K562 (cell line): Measurements from ENCODE around the gene EEF2K. TPM values are rescaled to one million over a fixed set of nuclear protein-coding genes. Genes with fewer than 3 reads are reported as not detected.
A peak's percentile ranks its signal among the peaks of the same experiment; 100 is the strongest.

ENCODE experiments used
- ATAC-seq: fragments of 200-7000 bp; cut with Tn5 transposase; 3 replicates; pipeline ENCODE4 v1.9.1; 2020; ENCODE audit warnings: moderate library complexity
- BruUV-seq: library from RNA; stranded (reverse); fragments of 400-500 nt; replicated peaks from 2 replicates; lab custom pipeline; 2021; lab: Mats Ljungman, UMichigan
- CTCF ChIA-PET: fragments of 300-600 bp; formaldehyde crosslinking; extraction: SDS; loops from one replicate; lab custom pipeline; 2021; ENCODE audit warnings: low intra/inter-chr PET ratio; lab: Yijun Ruan, JAX
- POLR2A ChIA-PET: fragments of 300-600, 350-650 bp; sonication (Branson Sonifier 250); formaldehyde crosslinking; extraction: SDS; loops from one replicate; lab custom pipeline; 2021; ENCODE audit warnings: antibody characterized with exemption, inconsistent platforms; lab: Yijun Ruan, JAX
- DNase-seq, 4 experiments: peaks; one replicate each; pipeline versions ENCODE4 v3.0.0 to v3.0.0-alpha.2; 2011 to 2018; ENCODE audit warnings: low spot score in 3 of 4, mixed read lengths in 3 of 4; ENCODE audit errors: extremely low read depth in 1 of 4
- FAIRE-seq: peaks from 2 replicates; lab custom pipeline; 2011; peaks lifted over from hg19 to GRCh38; lab: Jason Lieb, UNC
- H2AFZ ChIP-seq: 2 replicates; pipeline ENCODE4 v1.6.0; 2011; ENCODE audit warnings: low read depth, low read length, control low read depth, inconsistent platforms
- H3K27ac ChIP-seq: fragments of 200-600 bp; 3 replicates; pipeline ENCODE4 v1.8.0; 2011; ENCODE audit warnings: low read depth, mild to moderate bottlenecking, control low read depth, inconsistent platforms, low read length, moderate library complexity, mixed read lengths; ENCODE audit errors: extremely low read depth
- H3K27me3 ChIP-seq, 2 experiments: fragments of 300-600 bp in 1 of 2; 2 replicates in 1 of 2; 3 replicates in 1 of 2; pipeline versions ENCODE4 v1.6.0 to v1.8.0; 2011; ENCODE audit warnings: inconsistent platforms in 2 of 2, low read length in 2 of 2, mild to moderate bottlenecking in 1 of 2, mixed read lengths in 1 of 2, moderate library complexity in 1 of 2; ENCODE audit not compliant: control insufficient read depth in 2 of 2, insufficient read depth in 2 of 2
- H3K36me3 ChIP-seq: fragments of 300-600 bp; 3 replicates; pipeline ENCODE4 v1.8.0; 2011; ENCODE audit warnings: mild to moderate bottlenecking, low read length, inconsistent platforms; ENCODE audit not compliant: control insufficient read depth, insufficient read depth
- H3K4me1 ChIP-seq, 2 experiments: fragments of 200-600 bp in 1 of 2; replicated peaks in 1 of 2; 2 replicates in 1 of 2; 3 replicates in 1 of 2; pipeline versions ENCODE4 v1.5.1 to v1.8.0; 2011; ENCODE audit warnings: inconsistent platforms in 2 of 2, low read length in 2 of 2, mild to moderate bottlenecking in 1 of 2, mixed read lengths in 1 of 2, moderate library complexity in 1 of 2; ENCODE audit not compliant: control insufficient read depth in 2 of 2, insufficient read depth in 2 of 2
- H3K4me2 ChIP-seq: 2 replicates; pipeline ENCODE4 v1.6.1; 2011; ENCODE audit warnings: low read length, control low read depth, inconsistent platforms, mixed read lengths; ENCODE audit not compliant: insufficient read depth
- H3K4me3 ChIP-seq: fragments of 200-600 bp; sonication (generic), shearing (Covaris generic); 2 replicates; pipeline ENCODE4 v1.5.1; 2016; ENCODE audit warnings: control low read depth, inconsistent platforms
- H3K79me2 ChIP-seq: fragments of 200-600 bp; 3 replicates; pipeline ENCODE4 v1.8.0; 2011; ENCODE audit warnings: low read length, inconsistent platforms; ENCODE audit not compliant: control insufficient read depth, insufficient read depth
- H3K9ac ChIP-seq, 2 experiments: 2 replicates each; pipeline versions ENCODE4 v1.6.0 to v1.6.1; 2011; ENCODE audit warnings: low read depth in 2 of 2, low read length in 2 of 2, control low read depth in 1 of 2, inconsistent platforms in 1 of 2, mild to moderate bottlenecking in 1 of 2, mixed read lengths in 1 of 2; ENCODE audit not compliant: insufficient read depth in 1 of 2
- H3K9me1 ChIP-seq: one replicate; pipeline ENCODE4 v1.6.0; 2011; ENCODE audit warnings: inconsistent platforms, mild to moderate bottlenecking, low read length, moderate library complexity; ENCODE audit not compliant: control insufficient read depth, insufficient read depth
- H3K9me3 ChIP-seq: replicated peaks from 2 replicates; pipeline ENCODE4 v1.5.1; 2011; ENCODE audit warnings: low read depth, low read length, inconsistent platforms; ENCODE audit not compliant: control insufficient read depth, insufficient read depth
- H4K20me1 ChIP-seq: replicated peaks from 2 replicates; pipeline ENCODE4 v1.6.1; 2011; ENCODE audit warnings: low read length, inconsistent platforms, mixed read lengths; ENCODE audit not compliant: control insufficient read depth, insufficient read depth
- CEBPG ChIP-seq, 3 experiments: fragments of 200-800 bp in 1 of 3; sonication (Bioruptor generic) in 1 of 3; sonication (generic) in 1 of 3; formaldehyde crosslinking in 1 of 3; IDR thresholded peaks in 2 of 3; conservative IDR thresholded peaks in 1 of 3; 2 replicates each; pipeline versions ENCODE4 v1.6.1 to v1.8.0; 2016 to 2022; ENCODE audit warnings: missing compliant biosample characterization in 2 of 3, missing genetic modification characterization in 2 of 3, mild to moderate bottlenecking in 1 of 3, missing genetic modification reagents in 1 of 3
- EP400 ChIP-seq: fragments of 450-650 bp; IDR thresholded peaks from 2 replicates; pipeline ENCODE4 v1.6.1; 2017; ENCODE audit warnings: antibody characterized with exemption, mild to moderate bottlenecking, moderate library complexity
- MIER1 ChIP-seq: fragments of 450-650 bp; IDR thresholded peaks from 2 replicates; pipeline ENCODE4 v1.6.1; 2016; ENCODE audit warnings: antibody characterized with exemption, mild to moderate bottlenecking, low read depth
- MYC ChIP-seq, 2 experiments: fragments of 250-450 bp in 1 of 2; sonication (Bioruptor Pico) in 1 of 2; IDR thresholded peaks; 2 replicates each; pipeline versions ENCODE4 v1.5.1 to v1.6.1; 2012 to 2021; ENCODE audit warnings: low read depth in 2 of 2, borderline replicate concordance in 1 of 2, improper control_type of control experiment in 1 of 2, low read length in 1 of 2, mild to moderate bottlenecking in 1 of 2, moderate library complexity in 1 of 2
- RBM25 ChIP-seq: fragments of 200-400 bp; formaldehyde crosslinking; IDR thresholded peaks from 2 replicates; pipeline ENCODE4 v1.6.1; 2018; ENCODE audit warnings: low read length, low read depth, moderate library complexity; ENCODE audit not compliant: severe bottlenecking
- SRSF7 ChIP-seq: fragments of 200-400 bp; formaldehyde crosslinking; optimal IDR thresholded peaks from 2 replicates; pipeline ENCODE3; 2017; ENCODE audit warnings: mild to moderate bottlenecking, low read depth, low read length
- ZNF146 ChIP-seq: IDR thresholded peaks from one replicate; pipeline ENCODE4 v1.6.1; 2018; ENCODE audit warnings: missing compliant biosample characterization; ENCODE audit not compliant: unreplicated experiment
- WGBS: fragments of 100-300 bp; shearing (Covaris generic); methylation state at CpG from one replicate; pipeline ENCODE4 v1.1.6; 2016; ENCODE audit warnings: low coverage, mixed read lengths; ENCODE audit not compliant: insufficient coverage; ENCODE audit errors: missing lambda C conversion rate; 5-methylcytosine and 5-hydroxymethylcytosine counted together
- in situ Hi-C: fragments of 300-500 bp; cut with MboI; formaldehyde crosslinking; loops from 4 replicates; pipeline ENCODE4 v1.15.0; 2018; ENCODE audit warnings: inconsistent platforms, mixed read lengths
- intact Hi-C: fragments of 100-400 bp; cut with micrococcal nuclease; formaldehyde crosslinking; loops from 2 replicates; pipeline ENCODE4 v1.14.2; 2022
- polyA plus RNA-seq, 8 experiments: library from polyadenylated mRNA; depleted of rRNA in 4 of 8; stranded (reverse) in 5 of 8; unstranded in 3 of 8; fragments of >200 nt; fragmentation: Nextera tagmentation in 2 of 8; fragmentation: Illumina TruSeq in 1 of 8; extraction: Ambion mirVana in 2 of 8; extraction: Trizol in 1 of 8; gene quantifications; 2 replicates each; pipeline versions ENCODE4 v1.2.1 to v1.2.3, GENCODE V29; 2011 to 2014; ENCODE audit warnings: inconsistent platforms in 1 of 8, missing spikeins in 1 of 8
- total RNA-seq, 7 experiments: library from RNA; depleted of rRNA in 6 of 7; stranded (reverse); fragments of >200 nt in 6 of 7; fragmentation: Illumina TruSeq in 2 of 7; extraction: Trizol in 2 of 7; gene quantifications; 2 replicates each; pipeline versions ENCODE4 v1.2.1 to v1.2.3, GENCODE V29; 2011 to 2021; ENCODE audit warnings: low replicate concordance in 1 of 7
- TF ChIP-seq, protein P1 (sequence below): sonication (generic); formaldehyde crosslinking; IDR thresholded peaks from 2 replicates; pipeline ENCODE4 v1.8.0; 2022; ENCODE audit warnings: mild to moderate bottlenecking, low read depth, missing genetic modification reagents
- TF ChIP-seq, protein P2 (sequence below): sonication (generic); formaldehyde crosslinking; IDR thresholded peaks from 2 replicates; pipeline ENCODE4 v1.8.1; 2023; ENCODE audit warnings: mild to moderate bottlenecking, missing genetic modification reagents

The EEF2K gene
- total and polyA plus RNA-seq, 9 of the 15 experiments (the other 6 are each of a cell fraction or from before 2014, with no cell fraction given): 3.0 to 35.2 (median 12.2) TPM

DNA sequence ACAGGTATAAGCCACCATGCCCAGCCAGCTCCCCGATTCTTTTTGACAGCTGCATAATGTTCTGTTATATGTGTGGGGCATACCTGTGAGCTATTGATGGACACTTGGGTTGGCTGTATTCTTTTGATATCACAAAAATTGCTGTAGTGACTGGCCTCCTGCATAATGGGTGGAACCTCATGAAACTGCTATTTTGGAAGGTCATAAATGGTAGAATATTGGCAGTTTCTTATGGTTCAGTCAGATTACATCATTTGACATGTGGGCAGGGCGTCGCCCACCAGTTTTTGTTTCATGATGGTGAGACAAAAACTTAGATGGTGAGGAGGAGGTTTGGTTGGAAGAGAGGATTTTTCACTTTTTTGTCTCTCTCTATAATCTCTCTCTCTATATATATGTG, 64.4 kb downstream of the EEF2K start:
- in situ Hi-C loops: no loop called here
- no peaks in the 10 kb centered on the region for H3K9me1 ChIP-seq
- no peak overlapping the region for H2AFZ ChIP-seq
- BruUV-seq: no TSS peak
- 90% methylated on average over 3 of the region's 3 CpGs for WGBS
- H3K9ac ChIP-seq: no peak overlapping the region
- no peak overlapping the region for H3K27ac ChIP-seq
- CTCF ChIA-PET: no interaction called here
- H3K9me3 ChIP-seq: no peaks in the 10 kb centered on the region
- ATAC-seq (no peak), DNase-seq (no peak), FAIRE-seq (no peak)
- no peak overlapping the region for H3K4me2 ChIP-seq
- no peaks in the 10 kb centered on the region for H4K20me1 ChIP-seq
- no peaks in the 10 kb centered on the region for H3K79me2 ChIP-seq
- TF ChIP-seq MYC (IDR thresholded peaks at IDR 0.05; ENCODE audit: low read depth, low read length) (peak; percentile 39; the same call in 1 of the 2 replicates), MYC (CRISPR knock-in tag; IDR thresholded peaks at IDR 0.05; ENCODE audit: borderline replicate concordance, low read depth) (no peak), CEBPG (CRISPR knock-in tag; IDR thresholded peaks at IDR 0.05) (peak; percentile 42; the same call in 1 of the 2 replicates), CEBPG (tag; conservative IDR thresholded peaks at IDR 0.05 in 1 of 2, IDR thresholded peaks at IDR 0.05 in 1 of 2) (no peak), MIER1 (0 out of 2 replicates have a peak, but pooled peaks have one; percentile 41), EP400 (peak; percentile 30; the same call in 1 of the 2 replicates), RBM25 (peak; percentile 56), ZNF146 (CRISPR knock-in tag) (peak; percentile 19), SRSF7 (no peak)
- TF ChIP-seq, protein P1, sequence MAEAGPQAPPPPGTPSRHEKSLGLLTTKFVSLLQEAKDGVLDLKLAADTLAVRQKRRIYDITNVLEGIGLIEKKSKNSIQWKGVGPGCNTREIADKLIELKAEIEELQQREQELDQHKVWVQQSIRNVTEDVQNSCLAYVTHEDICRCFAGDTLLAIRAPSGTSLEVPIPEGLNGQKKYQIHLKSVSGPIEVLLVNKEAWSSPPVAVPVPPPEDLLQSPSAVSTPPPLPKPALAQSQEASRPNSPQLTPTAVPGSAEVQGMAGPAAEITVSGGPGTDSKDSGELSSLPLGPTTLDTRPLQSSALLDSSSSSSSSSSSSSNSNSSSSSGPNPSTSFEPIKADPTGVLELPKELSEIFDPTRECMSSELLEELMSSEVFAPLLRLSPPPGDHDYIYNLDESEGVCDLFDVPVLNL (CRISPR knock-in tag): no peak
- TF ChIP-seq, protein P2, sequence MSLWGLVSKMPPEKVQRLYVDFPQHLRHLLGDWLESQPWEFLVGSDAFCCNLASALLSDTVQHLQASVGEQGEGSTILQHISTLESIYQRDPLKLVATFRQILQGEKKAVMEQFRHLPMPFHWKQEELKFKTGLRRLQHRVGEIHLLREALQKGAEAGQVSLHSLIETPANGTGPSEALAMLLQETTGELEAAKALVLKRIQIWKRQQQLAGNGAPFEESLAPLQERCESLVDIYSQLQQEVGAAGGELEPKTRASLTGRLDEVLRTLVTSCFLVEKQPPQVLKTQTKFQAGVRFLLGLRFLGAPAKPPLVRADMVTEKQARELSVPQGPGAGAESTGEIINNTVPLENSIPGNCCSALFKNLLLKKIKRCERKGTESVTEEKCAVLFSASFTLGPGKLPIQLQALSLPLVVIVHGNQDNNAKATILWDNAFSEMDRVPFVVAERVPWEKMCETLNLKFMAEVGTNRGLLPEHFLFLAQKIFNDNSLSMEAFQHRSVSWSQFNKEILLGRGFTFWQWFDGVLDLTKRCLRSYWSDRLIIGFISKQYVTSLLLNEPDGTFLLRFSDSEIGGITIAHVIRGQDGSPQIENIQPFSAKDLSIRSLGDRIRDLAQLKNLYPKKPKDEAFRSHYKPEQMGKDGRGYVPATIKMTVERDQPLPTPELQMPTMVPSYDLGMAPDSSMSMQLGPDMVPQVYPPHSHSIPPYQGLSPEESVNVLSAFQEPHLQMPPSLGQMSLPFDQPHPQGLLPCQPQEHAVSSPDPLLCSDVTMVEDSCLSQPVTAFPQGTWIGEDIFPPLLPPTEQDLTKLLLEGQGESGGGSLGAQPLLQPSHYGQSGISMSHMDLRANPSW (CRISPR knock-in tag): no peak
- H3K4me3 ChIP-seq: no peak overlapping the region
- no peaks in the 10 kb centered on the region for H3K27me3 ChIP-seq
- H3K36me3 ChIP-seq: peaks cover 82% of the 10 kb centered on the region; the same call in 2 of the 3 replicates
- POLR2A ChIA-PET: interaction anchor here (0.7 kb wide), 1 partner anchor 8 kb away, joined by 3 read pairs; no protein-coding TSS in a partner anchor
- intact Hi-C loops: no loop called here
- H3K4me1 ChIP-seq: peaks cover 0 to 5% of the 10 kb centered on the region in 2 experiments; a peak in 2 of 5 replicates
